HG03521 (cell line): ENCODE results near the gene NOTCH2NLA.
"Not testable (repeated sequence)": the region's sequence is repeated elsewhere in the genome, so short reads cannot be mapped to it uniquely, and the experiment has no call there.

Experiments
- ATAC-seq: cut with Tn5 transposase; IDR thresholded peaks from one replicate; pipeline ENCODE4 v1.9.1; 2021; ENCODE audit warnings: mild to moderate bottlenecking, moderate library complexity; ENCODE audit not compliant: unreplicated experiment

NOTCH2NLA gene

DNA sequence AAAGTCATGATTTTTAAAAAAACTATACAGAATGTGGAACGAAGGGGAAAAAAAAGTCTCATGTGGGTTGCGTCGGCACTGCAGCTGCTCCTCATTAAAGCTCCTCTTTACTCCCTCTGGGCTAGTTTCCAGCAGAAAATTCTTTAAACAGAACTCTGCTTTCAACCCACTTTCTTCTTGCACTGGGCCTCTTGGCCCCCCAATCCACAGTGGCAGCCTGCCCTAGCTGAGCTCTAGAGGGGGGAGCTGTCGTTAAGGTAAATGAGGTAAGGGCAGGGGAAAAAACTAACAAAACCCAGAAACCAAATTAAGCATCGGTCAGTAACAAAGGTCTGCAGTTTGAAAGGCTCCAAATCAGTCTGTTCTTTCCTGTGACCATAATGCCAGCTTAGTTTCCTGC lies 54.3 kb downstream of the NOTCH2NLA start:
- not testable (repeated sequence) for ATAC-seq

DNA sequence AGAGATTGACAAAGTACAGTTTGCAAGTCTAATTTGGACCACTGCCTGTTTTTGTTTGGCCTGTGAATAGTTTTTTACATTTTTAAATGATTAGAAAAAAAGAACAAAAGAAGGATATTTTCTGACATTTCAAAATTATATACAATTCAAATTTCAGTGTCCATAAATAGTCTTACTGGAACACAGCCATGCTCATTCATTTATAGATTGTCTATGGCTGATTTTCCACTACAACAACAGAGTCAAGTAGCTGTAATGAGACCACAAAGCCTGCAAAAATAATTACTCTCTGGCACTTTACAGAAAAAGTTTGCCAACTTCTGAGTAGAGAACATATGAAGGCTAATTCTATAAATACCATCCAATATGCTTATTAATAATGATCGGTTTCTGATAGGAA lies 61.1 kb downstream of the NOTCH2NLA start:
- not testable (repeated sequence) for ATAC-seq

DNA sequence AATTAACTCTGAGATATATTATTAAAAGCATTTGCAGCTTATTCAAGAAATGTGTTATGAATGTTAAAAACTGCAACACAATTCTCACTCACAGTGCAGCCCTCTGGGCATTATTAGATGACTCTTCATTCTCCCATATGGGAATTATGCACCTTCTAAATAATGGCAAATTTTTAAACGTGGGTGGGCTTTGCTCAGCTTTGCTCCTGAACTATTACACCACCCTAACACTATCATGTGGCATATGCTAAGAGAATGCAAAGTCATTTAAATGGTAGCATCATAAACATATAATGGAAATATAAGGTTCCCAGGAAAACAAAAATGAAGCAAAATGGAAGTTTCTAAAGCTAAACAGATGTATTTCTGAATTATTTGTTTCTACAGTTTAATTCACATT lies 61.5 kb downstream of the NOTCH2NLA start:
- not testable (repeated sequence) for ATAC-seq

DNA sequence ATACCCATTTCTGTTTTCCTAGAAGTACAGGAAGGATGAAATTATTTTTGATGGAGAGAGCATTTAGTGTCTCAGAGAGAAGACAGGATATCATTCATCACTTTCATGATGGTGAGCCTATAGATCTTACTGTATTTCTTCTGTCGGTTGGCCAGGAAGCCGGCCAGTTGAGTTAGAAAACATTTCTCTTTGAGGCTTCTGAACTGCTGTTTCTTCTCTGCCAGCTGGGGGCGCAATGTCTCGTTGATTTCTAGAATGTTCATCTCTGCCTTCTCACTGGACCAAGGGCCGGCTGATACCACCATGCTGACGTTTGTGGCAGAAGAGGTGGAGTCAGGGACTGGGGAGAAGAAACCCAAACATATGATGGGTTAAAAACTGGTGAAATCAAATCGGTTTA lies 84.4 kb downstream of the NOTCH2NLA start, which contains the start of gene NBPF10:
Gene NBPF10 (minus strand): TSS at position 340 of the 400 bp plus-strand sequence. CDS start 35 bp downstream, at position 305.
- not testable (repeated sequence) for ATAC-seq
